HG03175 (cell line): ENCODE results near the gene GGN.

ENCODE experiments used
- ATAC-seq: cut with Tn5 transposase; IDR thresholded peaks from one replicate; pipeline ENCODE4 v1.9.1; 2021; ENCODE audit warnings: mild to moderate bottlenecking, moderate library complexity; ENCODE audit not compliant: unreplicated experiment

Gene GGN

GRCh38 chr19:38388349-38389100, 691 bp upstream of the GGN start, which contains the start of gene SPRED3:
Gene SPRED3, plus strand, starts transcription at chr19:38388697. Its CDS starts 1,606 bp downstream, at chr19:38390303.
- no peak for ATAC-seq

- ATAC-seq, result no peak
Measured at GRCh38 chr19:38386971-38387549, 774 bp downstream of the GGN start.

- no peak for ATAC-seq
Measured at GRCh38 chr19:38386300-38386970, 1.4 kb downstream of the GGN start.

GRCh38 chr19:38385804-38386257, 2.0 kb downstream of the GGN start:
- no peak for ATAC-seq

GRCh38 chr19:38385057-38385803, 2.6 kb downstream of the GGN start:
- no peak for ATAC-seq

GRCh38 chr19:38384209-38385027, 3.4 kb downstream of the GGN start:
- no peak for ATAC-seq

- no peak for ATAC-seq
Measured at GRCh38 chr19:38383743-38384142, 4.1 kb downstream of the GGN start.

GRCh38 chr19:38383184-38383583, 4.7 kb downstream of the GGN start:
- no peak for ATAC-seq

GRCh38 chr19:38381138-38381537, 6.7 kb downstream of the GGN start:
- no peak for ATAC-seq

- no peak for ATAC-seq
Measured at GRCh38 chr19:38378866-38379265, 9.0 kb downstream of the GGN start.

- no peak for ATAC-seq
Measured at GRCh38 chr19:38377052-38377451, 10.8 kb downstream of the GGN start.

- no peak for ATAC-seq
Measured at GRCh38 chr19:38376576-38376975, 11.3 kb downstream of the GGN start.

- no peak for ATAC-seq
Measured at GRCh38 chr19:38375748-38376147, 12.1 kb downstream of the GGN start.

GRCh38 chr19:38375098-38375493, 12.7 kb downstream of the GGN start:
- no peak for ATAC-seq

- ATAC-seq, result peak; percentile 92
Measured at GRCh38 chr19:38374332-38375097, 13.3 kb downstream of the GGN start, which contains the start of gene PSMD8. Gene PSMD8, plus strand, starts transcription at chr19:38374571. Its CDS starts 31 bp downstream, at chr19:38374602.

- ATAC-seq, result no peak
Measured at GRCh38 chr19:38373907-38374331, 13.9 kb downstream of the GGN start.

- ATAC-seq, result no peak
Measured at GRCh38 chr19:38371081-38371480, 16.8 kb downstream of the GGN start.

GRCh38 chr19:38370299-38370698, 17.5 kb downstream of the GGN start:
- no peak for ATAC-seq

- ATAC-seq, result no peak
Measured at GRCh38 chr19:38369584-38369983, 18.2 kb downstream of the GGN start.
